Activated CD8-positive, alpha-beta memory T cell treated with anti-CD3 and anti-CD28 coated beads for 48 hours (primary cell): ENCODE data around the gene HS6ST2.

Experiments used
- DNase-seq, 3 experiments: peaks; one replicate each; pipeline ENCODE4 v3.0.0-alpha.2; 2020; ENCODE audit warnings: low read depth in 2 of 3, low spot score in 2 of 3

HS6ST2 gene

GRCh38 chrX:132689612-132690563 is 268.5 kb downstream of the HS6ST2 start:
- no peak for DNase-seq

GRCh38 chrX:132685276-132685675 is 273.2 kb downstream of the HS6ST2 start:
- no peak for DNase-seq

DNA sequence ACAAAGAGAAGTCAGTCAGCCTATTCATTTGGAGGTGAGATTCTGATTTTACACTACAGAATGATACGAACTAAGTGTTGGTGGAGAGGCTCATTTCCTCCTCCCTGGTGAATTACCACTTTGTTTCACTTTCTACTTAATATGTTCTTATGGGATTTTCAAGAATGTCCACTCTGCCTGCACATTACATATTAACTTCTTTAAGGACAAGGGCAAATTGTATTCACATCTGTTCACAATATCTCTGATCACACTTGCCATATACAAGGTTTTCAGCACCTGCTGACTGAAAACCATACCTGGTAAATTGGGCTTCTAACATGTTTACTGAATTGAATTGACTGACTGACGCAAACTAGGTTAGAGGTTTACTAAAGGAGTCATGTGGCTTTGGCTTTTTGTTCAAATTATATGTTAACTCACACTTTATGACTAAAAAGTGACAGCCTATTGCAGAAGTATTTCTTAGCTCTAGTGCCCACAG is 281.2 kb downstream of the HS6ST2 start:
- no peak for DNase-seq

- no peak for DNase-seq
These were observed 281.8 kb downstream of the HS6ST2 start for GRCh38 chrX:132676561-132677186.

- no peak for DNase-seq
These were observed 282.3 kb downstream of the HS6ST2 start for GRCh38 chrX:132676102-132676501.

- no peak for DNase-seq
These were observed 285.1 kb downstream of the HS6ST2 start for GRCh38 chrX:132673331-132673730.

DNA sequence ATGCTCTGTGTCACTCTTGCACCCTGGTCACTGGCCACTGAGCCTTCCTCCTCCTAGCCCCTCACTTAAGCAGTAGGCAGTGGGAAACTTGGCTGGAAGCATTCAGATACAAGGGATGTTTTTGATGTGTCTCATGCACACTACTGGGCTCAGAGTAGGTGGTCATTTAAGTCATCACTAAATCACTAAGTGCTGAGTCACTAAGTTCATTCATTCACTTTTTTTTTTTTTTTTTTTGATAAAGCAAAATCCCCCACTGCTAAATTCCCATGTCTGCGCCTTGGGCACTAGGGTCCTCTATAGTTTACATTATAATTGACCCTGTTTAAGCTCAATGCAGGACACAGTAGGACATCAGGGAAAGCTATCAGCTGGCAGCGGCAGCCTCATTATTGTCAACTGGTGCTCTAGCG is 287.2 kb downstream of the HS6ST2 start:
- no peak for DNase-seq

DNA sequence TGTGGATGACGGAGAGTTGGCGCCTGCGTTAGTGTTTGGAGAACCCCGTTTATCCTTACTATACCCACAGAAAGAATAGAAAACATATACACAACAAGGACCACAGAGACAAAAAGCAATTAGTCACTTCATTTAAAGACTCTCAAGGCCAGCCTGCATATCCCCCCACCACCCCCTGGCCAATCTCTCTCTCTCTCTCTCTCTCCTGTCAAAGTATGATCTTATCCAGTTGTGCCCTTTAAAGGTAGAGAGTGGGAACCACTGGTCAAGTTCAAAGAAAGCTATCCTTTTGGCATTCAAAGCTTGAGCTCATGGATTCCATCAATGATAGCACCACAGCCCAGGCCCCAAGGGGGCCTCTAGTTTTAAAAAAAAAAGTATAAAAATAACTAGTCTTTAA is 289.3 kb downstream of the HS6ST2 start:
- DNase-seq, result no peak

GRCh38 chrX:132668178-132668577 is 290.3 kb downstream of the HS6ST2 start:
- DNase-seq, result no peak

DNA sequence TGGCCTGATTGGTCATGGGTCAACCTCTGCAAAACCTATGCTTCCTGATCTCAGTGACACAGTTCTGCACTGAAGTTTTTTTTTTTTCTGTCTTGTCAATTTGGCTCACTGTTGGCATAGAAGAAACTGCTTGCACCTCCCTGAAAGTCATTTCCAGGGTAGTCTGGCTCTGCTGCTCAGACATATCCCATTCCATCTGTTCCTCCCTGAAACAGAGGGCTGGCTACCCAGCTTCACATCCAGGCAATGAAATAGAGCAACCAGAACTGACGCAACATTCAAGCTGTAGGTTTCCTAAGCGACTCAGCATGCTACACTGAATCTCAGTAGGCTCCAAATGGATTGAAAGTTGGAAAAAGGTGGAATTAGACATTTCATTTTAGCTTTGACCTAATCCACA is 292.8 kb downstream of the HS6ST2 start:
- DNase-seq, result no peak

- DNase-seq, result no peak
These were observed 294.2 kb downstream of the HS6ST2 start for GRCh38 chrX:132664273-132664672.

GRCh38 chrX:132662844-132663243 is 295.6 kb downstream of the HS6ST2 start:
- no peak for DNase-seq

GRCh38 chrX:132657876-132658275 is 300.6 kb downstream of the HS6ST2 start:
- DNase-seq, result no peak

DNA sequence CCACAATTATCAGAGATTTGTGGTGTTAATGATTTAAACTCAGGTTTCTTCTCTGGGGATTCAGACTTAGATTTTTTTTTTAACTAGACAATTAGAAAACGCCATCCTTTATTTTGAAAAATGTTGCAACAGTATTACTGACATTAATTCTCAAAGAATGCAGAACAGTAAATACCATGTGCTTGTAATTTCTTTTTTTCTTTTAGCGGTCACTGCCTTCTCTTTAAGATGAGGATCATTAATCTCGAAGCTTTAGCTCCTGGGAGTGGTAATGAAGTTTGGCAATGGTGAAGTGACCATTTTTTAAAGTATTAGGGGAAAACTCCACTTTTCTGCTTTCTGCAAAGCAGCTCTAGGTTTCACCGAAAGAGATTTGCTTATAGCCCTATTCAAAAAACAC is 305.6 kb downstream of the HS6ST2 start:
- no peak for DNase-seq

DNA sequence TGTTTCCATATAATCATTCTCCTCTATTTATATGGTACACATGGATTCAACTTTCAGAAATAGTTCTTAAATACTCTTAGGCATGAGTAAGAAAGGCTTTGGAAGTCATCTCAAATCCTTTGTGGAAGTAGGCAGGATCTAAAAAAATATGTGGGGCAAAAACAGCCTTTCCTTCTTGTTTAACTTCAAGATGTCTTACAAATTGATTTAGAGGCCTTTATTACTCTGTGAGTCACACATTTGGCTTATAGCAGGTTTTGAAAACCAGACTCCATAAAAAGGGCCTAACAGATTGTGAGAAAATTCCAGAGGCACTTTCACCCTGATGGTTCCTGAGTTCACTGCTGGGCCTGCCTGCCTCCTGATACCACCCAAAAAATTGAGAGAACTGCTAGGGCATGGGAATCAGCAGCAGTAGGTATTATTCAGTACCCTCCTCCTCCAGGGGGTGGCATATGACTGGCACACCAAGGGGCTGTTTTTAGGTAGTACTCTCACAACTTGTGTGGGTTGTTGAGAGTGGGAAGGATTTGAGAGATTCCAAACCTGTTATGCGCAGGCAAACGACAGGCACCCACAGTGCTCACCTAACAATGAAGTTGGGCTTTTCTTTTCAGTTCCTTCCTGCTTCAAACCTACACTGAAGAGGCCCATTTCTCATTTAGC is 306.9 kb downstream of the HS6ST2 start:
- no peak for DNase-seq

- DNase-seq, result no peak
These were observed 309.5 kb downstream of the HS6ST2 start for GRCh38 chrX:132648895-132649294.

DNA sequence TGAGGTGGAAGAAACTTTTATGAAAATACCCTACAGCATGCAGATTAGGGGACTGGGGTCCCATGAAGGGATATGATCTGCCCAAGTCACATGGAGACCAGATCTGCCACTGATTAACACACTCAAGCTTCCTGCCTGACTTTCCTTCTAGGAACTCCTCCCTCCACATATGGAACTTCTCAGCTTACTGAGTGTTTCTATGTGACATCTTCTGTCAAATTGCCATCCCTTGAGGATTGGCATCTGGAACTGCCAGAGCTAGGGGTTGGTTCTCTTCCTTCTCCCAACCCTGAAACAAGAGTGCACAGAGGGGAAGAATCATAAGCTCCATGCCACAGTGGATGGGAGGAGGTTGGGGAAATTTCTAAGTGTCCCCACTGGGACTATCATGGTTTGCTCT is 319.0 kb downstream of the HS6ST2 start:
- DNase-seq, result no peak

DNA sequence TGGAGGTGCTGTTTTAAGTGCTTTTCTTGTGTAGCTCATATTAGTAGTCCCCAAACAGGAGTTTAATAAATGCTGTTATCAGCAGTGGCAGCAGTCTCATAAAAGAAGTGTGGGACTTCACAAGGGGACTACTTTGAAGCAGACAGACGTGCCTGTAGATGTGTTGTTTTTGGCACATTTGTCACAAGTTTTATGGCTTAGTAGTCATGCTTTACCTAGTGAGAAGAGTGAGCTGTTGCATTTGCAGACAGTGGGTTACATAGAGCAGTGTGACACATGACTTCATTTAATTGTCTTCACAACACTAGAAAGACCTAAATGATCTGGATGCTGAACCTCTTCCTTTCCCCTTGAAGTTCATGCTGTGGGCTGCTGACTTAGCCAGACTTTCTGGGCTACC is 320.1 kb downstream of the HS6ST2 start:
- no peak for DNase-seq

DNA sequence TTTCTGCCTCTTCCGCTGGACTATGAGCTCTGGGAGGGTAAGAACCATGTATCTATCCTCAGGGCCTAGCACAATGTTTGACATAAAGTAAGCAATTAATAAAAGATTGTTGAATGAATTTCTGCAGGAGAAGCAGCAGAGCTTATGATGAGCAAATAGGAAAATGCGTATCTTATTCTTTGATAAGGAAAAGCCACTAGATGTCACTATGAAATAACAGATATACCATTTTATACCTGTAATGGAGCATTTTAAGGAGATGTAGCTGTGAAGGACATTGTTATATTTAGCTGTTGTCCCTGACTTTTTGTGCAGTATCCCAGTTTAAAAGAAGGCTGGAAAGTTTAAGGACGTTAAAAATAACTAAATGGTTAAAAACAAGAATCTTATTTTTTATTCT is 322.3 kb downstream of the HS6ST2 start:
- DNase-seq, result no peak

- DNase-seq, result no peak
These were observed 323.9 kb downstream of the HS6ST2 start for GRCh38 chrX:132634521-132634920.

GRCh38 chrX:132631579-132632232 is 326.7 kb downstream of the HS6ST2 start:
- DNase-seq, result no peak
